ENCODE data around the gene PLPPR3. TPM values are rescaled to one million over a fixed set of nuclear protein-coding genes. Genes with fewer than 3 reads are reported as not detected.

PLPPR3 gene
- total and polyA plus RNA-seq, 10 of the 15 experiments (the other 5 are each of a cell fraction or from before 2014, with no cell fraction given), result 0.07 TPM; not detected in 9

- TF ChIP-seq, protein P1, sequence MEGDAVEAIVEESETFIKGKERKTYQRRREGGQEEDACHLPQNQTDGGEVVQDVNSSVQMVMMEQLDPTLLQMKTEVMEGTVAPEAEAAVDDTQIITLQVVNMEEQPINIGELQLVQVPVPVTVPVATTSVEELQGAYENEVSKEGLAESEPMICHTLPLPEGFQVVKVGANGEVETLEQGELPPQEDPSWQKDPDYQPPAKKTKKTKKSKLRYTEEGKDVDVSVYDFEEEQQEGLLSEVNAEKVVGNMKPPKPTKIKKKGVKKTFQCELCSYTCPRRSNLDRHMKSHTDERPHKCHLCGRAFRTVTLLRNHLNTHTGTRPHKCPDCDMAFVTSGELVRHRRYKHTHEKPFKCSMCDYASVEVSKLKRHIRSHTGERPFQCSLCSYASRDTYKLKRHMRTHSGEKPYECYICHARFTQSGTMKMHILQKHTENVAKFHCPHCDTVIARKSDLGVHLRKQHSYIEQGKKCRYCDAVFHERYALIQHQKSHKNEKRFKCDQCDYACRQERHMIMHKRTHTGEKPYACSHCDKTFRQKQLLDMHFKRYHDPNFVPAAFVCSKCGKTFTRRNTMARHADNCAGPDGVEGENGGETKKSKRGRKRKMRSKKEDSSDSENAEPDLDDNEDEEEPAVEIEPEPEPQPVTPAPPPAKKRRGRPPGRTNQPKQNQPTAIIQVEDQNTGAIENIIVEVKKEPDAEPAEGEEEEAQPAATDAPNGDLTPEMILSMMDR (IDR thresholded peaks at IDR 0.05 in 2 of 3, conservative IDR thresholded peaks at IDR 0.05 in 1 of 3; ENCODE audit: control insufficient read depth in 2 of 3, extremely low read depth in 1 of 3, insufficient read depth in 1 of 3, low read depth in 3 of 3, low read length in 3 of 3), result no peak
- TF ChIP-seq PAX5 (IDR thresholded peaks at IDR 0.05; ENCODE audit: borderline replicate concordance, low read depth, low read length), result peak; percentile 46; the same call in 1 of the 2 replicates
- TF ChIP-seq MEF2B (IDR thresholded peaks at IDR 0.05; ENCODE audit: partially characterized antibody, poor library complexity, severe bottlenecking), result peak; percentile 95
- TF ChIP-seq RUNX3 (IDR thresholded peaks at IDR 0.05; ENCODE audit: low read length), result peak; percentile 74; the same call in 1 of the 2 replicates
- TF ChIP-seq JUNB (IDR thresholded peaks at IDR 0.05), result no peak
- peak; percentile 72 for TF ChIP-seq KLF5 (IDR thresholded peaks at IDR 0.05; ENCODE audit: partially characterized antibody)
- TF ChIP-seq ZBTB33 (IDR thresholded peaks at IDR 0.05), result no peak
- TF ChIP-seq SP1 (IDR thresholded peaks at IDR 0.05; ENCODE audit: low read depth, low read length), result peak; percentile 98
- no peak for TF ChIP-seq JUND (IDR thresholded peaks at IDR 0.05; ENCODE audit: low read depth, low read length)
- TF ChIP-seq, protein P2, sequence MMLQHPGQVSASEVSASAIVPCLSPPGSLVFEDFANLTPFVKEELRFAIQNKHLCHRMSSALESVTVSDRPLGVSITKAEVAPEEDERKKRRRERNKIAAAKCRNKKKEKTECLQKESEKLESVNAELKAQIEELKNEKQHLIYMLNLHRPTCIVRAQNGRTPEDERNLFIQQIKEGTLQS (IDR thresholded peaks at IDR 0.05; ENCODE audit: borderline replicate concordance, extremely low read depth, low read depth, low read length), result peak; percentile 78; the same call in 1 of the 2 replicates
- TF ChIP-seq ZBTB11 (CRISPR knock-in tag; IDR thresholded peaks at IDR 0.05), result peak; percentile 49; the same call in 1 of the 2 replicates
- TF ChIP-seq, protein P3, sequence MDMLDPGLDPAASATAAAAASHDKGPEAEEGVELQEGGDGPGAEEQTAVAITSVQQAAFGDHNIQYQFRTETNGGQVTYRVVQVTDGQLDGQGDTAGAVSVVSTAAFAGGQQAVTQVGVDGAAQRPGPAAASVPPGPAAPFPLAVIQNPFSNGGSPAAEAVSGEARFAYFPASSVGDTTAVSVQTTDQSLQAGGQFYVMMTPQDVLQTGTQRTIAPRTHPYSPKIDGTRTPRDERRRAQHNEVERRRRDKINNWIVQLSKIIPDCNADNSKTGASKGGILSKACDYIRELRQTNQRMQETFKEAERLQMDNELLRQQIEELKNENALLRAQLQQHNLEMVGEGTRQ (IDR thresholded peaks at IDR 0.05; ENCODE audit: borderline replicate concordance, low read depth, low read length), result peak; percentile 96
- TF ChIP-seq IKZF1 (conservative IDR thresholded peaks at IDR 0.05), result peak; percentile 96
- no peak for TF ChIP-seq MTA3 (IDR thresholded peaks at IDR 0.05; ENCODE audit: borderline replicate concordance, low read length)
- TF ChIP-seq ESRRA (IDR thresholded peaks at IDR 0.05; ENCODE audit: low read length), result peak; percentile 64; the same call in 1 of the 2 replicates
- TF ChIP-seq SUPT20H (IDR thresholded peaks at IDR 0.05; ENCODE audit: borderline replicate concordance, control insufficient read depth, low read depth, low read length), result no peak
- no peak for TF ChIP-seq BRCA1 (IDR thresholded peaks at IDR 0.05; ENCODE audit: low read depth, low read length)
These were observed 24.8 kb downstream of the PLPPR3 start, which contains the start of gene PTBP1 (continued) for GRCh38 chr19:796692-797527.

All from GM12878 (cell line).